ENCODE data around the gene PRKCA. TPM values are rescaled to one million over a fixed set of nuclear protein-coding genes. Genes with fewer than 3 reads are reported as not detected.
"Not testable (repeated sequence)": the region's sequence is repeated elsewhere in the genome, so short reads cannot be mapped to it uniquely, and the experiment has no call there.

Gene PRKCA
- total RNA-seq, 3 donors from 2014 or later, result 5.1 to 10.5 (median 6.6) TPM

DNA sequence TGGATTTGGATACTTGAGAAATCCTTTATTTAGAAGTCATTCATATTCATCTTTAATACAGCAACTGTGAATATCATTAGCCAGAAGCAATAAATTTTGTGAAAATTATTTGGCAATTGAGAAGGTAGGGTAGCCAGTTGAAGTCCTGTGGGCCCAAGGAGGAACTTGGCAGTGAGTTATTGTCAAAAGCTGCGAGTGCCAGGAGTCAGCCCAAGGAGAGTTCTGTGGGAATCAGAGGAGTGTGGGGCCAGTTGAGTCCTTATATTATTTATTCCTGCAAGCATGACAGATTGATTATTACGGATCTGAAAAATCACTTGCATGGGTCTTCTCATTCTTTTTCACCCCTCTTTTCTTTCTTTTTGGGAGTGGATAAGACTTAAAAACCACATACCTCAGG is 38.3 kb downstream of the PRKCA start:
- no peak for DNase-seq (ENCODE audit: low spot score in 2 of 2)
- H3K4me1 ChIP-seq, result no peaks in the 10 kb centered on the region
- no peak overlapping the region for H3K27ac ChIP-seq
- TF ChIP-seq POLR2AphosphoS5 (IDR thresholded peaks at IDR 0.05) (no peak), POLR2A (IDR thresholded peaks at IDR 0.05) (no peak)
- TF ChIP-seq, protein P1, sequence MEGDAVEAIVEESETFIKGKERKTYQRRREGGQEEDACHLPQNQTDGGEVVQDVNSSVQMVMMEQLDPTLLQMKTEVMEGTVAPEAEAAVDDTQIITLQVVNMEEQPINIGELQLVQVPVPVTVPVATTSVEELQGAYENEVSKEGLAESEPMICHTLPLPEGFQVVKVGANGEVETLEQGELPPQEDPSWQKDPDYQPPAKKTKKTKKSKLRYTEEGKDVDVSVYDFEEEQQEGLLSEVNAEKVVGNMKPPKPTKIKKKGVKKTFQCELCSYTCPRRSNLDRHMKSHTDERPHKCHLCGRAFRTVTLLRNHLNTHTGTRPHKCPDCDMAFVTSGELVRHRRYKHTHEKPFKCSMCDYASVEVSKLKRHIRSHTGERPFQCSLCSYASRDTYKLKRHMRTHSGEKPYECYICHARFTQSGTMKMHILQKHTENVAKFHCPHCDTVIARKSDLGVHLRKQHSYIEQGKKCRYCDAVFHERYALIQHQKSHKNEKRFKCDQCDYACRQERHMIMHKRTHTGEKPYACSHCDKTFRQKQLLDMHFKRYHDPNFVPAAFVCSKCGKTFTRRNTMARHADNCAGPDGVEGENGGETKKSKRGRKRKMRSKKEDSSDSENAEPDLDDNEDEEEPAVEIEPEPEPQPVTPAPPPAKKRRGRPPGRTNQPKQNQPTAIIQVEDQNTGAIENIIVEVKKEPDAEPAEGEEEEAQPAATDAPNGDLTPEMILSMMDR (IDR thresholded peaks at IDR 0.05), result no peak
- intact Hi-C loops (cut with DNase I; ENCODE audit: low total_unique reads), result no loop called here
- no peaks in the 10 kb centered on the region for H3K9me3 ChIP-seq
- H3K36me3 ChIP-seq, result no peaks in the 10 kb centered on the region
- H3K4me3 ChIP-seq, result no peak overlapping the region
- no peaks in the 10 kb centered on the region for H3K27me3 ChIP-seq

DNA sequence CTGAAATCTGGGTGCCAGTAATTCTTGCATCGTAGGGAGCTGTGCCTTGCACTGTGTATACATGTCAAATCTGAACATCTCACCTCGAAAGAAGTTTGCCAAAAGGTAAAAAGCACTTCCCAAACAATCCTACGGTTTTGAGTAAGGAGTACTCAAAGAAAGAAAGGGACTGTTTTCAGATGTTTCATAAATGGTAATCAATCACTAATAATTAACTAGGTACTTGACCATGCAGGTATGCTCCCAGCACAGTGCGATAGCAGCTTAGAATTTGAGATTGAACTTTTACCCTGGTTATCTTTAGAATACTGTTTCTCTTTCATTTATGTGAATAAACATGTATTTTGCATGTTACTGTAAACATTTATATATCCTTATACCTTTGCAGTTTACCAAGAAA is 39.0 kb downstream of the PRKCA start:
- no peaks in the 10 kb centered on the region for H3K36me3 ChIP-seq
- no peaks in the 10 kb centered on the region for H3K27me3 ChIP-seq
- H3K27ac ChIP-seq, result no peak overlapping the region
- no peak for DNase-seq (ENCODE audit: low spot score in 2 of 2)
- H3K4me3 ChIP-seq, result no peak overlapping the region
- intact Hi-C loops (cut with DNase I; ENCODE audit: low total_unique reads), result no loop called here
- no peaks in the 10 kb centered on the region for H3K9me3 ChIP-seq
- no peaks in the 10 kb centered on the region for H3K4me1 ChIP-seq
- TF ChIP-seq POLR2AphosphoS5 (IDR thresholded peaks at IDR 0.05) (no peak), POLR2A (IDR thresholded peaks at IDR 0.05) (no peak)
- TF ChIP-seq, protein P1 (IDR thresholded peaks at IDR 0.05), result no peak

DNA sequence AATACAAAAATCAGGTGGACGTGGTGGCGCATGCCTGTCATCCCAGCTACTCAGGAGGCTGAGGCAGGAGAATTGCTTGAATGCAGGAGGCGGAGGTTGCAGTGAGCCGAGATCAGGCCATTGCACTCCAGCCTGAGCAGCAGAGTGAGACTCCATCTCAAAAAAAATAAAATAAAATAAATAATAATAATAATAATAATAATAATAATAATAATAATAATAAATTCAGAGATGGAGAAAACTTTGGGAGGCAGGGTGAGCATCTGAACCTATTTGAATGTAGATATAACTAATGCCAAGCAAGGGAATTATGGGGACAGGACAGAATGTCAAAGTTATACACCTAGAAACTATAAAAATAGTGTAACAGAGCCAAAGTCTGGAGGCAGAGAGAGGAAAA is 39.9 kb downstream of the PRKCA start:
- DNase-seq (ENCODE audit: low spot score in 2 of 2); H3K9me3 ChIP-seq; H3K27ac ChIP-seq; H3K4me1 ChIP-seq; H3K4me3 ChIP-seq; H3K27me3 ChIP-seq; intact Hi-C loops (cut with DNase I; ENCODE audit: low total_unique reads); H3K36me3 ChIP-seq: not testable (repeated sequence)

DNA sequence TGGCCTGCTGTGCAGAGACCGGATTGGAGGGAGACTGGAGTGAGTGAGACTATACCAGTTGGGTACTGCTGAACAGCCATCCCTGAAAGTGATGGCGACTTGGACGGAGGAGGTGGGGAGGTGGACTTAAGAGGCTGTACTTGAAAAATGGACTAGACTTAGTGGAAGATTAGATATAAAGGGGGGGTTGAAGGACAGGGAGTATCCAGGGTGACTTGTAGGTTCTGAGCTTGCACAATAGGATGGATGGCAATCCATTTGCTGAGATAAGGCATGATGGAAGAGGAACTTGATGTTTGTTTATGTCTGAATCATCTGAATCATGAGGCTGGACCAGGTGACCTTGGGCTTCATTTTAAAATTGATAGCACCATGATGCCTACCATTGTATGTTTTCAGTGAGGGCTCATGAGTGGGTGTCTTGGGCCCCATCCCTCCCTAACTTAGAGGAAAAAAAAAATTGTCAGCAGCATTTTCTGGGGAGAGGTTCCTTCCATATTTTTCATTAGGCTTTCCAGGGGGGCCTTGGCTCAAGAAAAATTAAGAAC is 41.2 kb downstream of the PRKCA start:
- TF ChIP-seq, protein P1 (IDR thresholded peaks at IDR 0.05), result no peak
- TF ChIP-seq POLR2A (IDR thresholded peaks at IDR 0.05) (no peak), POLR2AphosphoS5 (IDR thresholded peaks at IDR 0.05) (no peak)
- DNase-seq (ENCODE audit: low spot score in 2 of 2), result no peak
- H3K9me3 ChIP-seq, result no peaks in the 10 kb centered on the region
- no peak overlapping the region for H3K4me3 ChIP-seq
- H3K27ac ChIP-seq, result no peak overlapping the region
- no peaks in the 10 kb centered on the region for H3K27me3 ChIP-seq
- H3K4me1 ChIP-seq, result no peaks in the 10 kb centered on the region
- intact Hi-C loops (cut with DNase I; ENCODE audit: low total_unique reads), result no loop called here
- no peaks in the 10 kb centered on the region for H3K36me3 ChIP-seq

DNA sequence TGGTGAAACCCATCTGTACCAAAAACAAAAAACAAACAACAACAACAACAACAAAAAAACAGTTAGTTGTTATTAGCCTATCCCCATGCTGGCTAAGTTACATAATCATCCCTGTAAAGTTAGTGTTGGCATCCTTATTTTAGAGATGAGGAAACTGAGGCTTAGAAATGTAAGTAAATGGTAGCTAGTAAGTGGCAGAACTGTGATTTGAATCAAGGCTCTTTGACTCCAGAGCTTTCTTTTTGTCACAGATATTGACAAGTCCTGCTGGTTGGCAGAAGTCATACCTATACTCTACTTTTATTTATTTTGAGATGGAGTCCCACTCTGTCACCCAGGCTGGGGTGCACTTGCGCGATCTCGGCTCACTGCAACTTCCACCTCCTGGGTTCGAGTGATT is 42.1 kb downstream of the PRKCA start:
- no peak for DNase-seq (ENCODE audit: low spot score in 2 of 2)
- Histone ChIP-seq H3K4me3 (no peak overlapping the region), H3K4me1 (no peaks in the 10 kb centered on the region), H3K27me3 (no peaks in the 10 kb centered on the region), H3K27ac (no peak overlapping the region), H3K36me3 (no peaks in the 10 kb centered on the region), H3K9me3 (no peaks in the 10 kb centered on the region)
- TF ChIP-seq, protein P1 (IDR thresholded peaks at IDR 0.05), result no peak
- no peak for TF ChIP-seq POLR2AphosphoS5 (IDR thresholded peaks at IDR 0.05)
- intact Hi-C loops (cut with DNase I; ENCODE audit: low total_unique reads), result no loop called here

DNA sequence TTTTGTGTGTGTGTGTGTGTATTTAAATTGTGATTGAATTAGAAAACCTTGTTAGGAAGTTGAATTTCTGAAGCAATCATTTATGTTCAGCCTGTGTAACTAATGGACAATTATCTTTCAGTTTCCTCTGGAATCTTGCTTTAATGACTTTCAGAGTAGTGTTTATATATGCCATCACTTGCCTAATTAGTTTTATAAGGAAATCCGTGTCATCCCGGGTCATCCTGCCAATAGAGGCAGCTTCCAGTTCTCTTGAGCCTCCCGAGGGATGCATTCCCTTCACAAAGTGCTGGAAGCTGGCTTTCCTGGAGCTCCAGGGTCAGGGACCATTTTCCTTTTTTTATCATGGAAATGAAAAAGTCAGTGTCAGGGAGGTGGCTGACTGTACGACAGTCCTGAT is 42.9 kb downstream of the PRKCA start:
- no peak overlapping the region for H3K27ac ChIP-seq
- no peaks in the 10 kb centered on the region for H3K4me1 ChIP-seq
- intact Hi-C loops (cut with DNase I; ENCODE audit: low total_unique reads), result no loop called here
- no peaks in the 10 kb centered on the region for H3K36me3 ChIP-seq
- H3K4me3 ChIP-seq, result no peak overlapping the region
- no peak for DNase-seq (ENCODE audit: low spot score in 2 of 2)
- H3K9me3 ChIP-seq, result no peaks in the 10 kb centered on the region
- TF ChIP-seq, protein P1 (IDR thresholded peaks at IDR 0.05), result no peak
- TF ChIP-seq POLR2AphosphoS5 (IDR thresholded peaks at IDR 0.05), result no peak
- no peak for TF ChIP-seq POLR2A (IDR thresholded peaks at IDR 0.05)
- no peaks in the 10 kb centered on the region for H3K27me3 ChIP-seq

DNA sequence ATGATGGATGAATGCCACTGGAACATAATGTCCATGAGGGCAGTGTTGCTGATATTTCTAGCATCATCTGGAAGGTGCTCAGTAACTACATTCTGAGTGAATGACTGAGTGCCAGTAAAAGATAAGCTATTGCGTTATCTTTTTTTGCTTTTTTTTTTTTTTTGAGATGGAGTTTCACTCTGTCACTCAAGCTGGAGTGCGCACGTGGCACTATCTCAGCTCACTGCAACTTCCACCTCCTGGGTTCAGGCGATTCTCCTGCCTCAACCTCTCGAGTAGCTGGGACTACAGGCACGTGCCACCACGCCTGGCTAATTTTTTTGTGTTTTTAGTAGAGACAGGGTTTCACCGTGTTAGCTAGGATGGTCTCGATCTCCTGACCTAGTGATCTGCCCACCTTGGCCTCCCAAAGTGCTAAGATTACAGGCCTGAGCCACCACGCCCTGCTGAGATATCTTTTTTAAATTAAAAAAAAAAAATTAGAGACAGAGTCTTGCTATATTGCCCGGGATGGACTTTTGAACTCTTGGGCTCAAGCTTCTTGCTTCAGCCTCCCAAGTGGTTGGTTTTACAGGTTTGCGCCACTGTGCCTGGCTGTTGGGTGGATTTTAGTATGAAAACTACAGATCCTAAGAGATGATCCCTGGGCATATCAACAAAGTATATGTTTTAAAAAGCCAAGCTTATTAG is 43.7 kb downstream of the PRKCA start:
- H3K27ac ChIP-seq; intact Hi-C loops (cut with DNase I; ENCODE audit: low total_unique reads); H3K4me3 ChIP-seq; H3K27me3 ChIP-seq; DNase-seq (ENCODE audit: low spot score in 2 of 2); H3K4me1 ChIP-seq; H3K36me3 ChIP-seq; H3K9me3 ChIP-seq: not testable (repeated sequence)
